ENCODE results near the gene SETMAR.

Gene SETMAR

DNA sequence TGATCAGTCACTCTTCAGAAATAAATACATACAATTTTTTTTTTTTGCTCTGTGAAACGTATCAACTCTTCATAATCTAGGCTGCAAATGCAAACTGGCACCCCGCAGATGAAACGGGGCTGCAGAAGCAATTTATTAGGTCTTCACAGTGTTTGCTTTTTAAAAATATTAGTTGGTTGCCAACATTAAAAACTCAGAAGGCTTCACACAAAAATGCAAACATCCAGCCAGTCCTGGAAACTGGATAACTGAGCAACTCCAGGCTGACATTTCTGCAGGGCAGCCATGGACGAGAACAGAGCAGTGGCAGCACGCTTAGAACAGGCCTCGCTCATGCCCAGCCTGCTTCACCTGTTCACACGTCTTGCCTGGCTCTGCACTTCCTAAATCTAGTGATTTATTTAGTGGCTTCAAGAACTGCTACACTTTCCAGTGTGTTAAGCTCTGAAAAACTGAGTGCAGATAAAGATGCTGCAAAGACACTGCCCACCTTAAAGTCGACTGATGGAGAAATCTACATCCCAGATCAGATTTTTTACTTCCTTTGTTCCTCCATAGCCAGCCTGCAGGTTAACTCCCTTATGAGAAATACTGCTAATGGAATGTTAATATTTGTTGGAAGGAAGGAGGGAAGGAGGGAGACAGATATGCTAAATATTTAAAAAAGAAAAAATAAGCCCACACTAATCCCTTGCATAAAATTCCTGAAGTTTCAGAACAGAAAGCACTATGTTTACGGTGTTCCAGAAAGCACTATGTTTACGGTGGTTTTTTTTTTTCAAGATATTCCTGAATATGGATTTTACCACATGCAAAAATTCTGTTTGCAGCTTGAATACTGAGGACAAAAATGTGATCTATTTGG is 53.6 kb downstream of the SETMAR start:
- no peak overlapping the region for H3K4me3 ChIP-seq (ENCODE audit: low read depth, low read length)

DNA sequence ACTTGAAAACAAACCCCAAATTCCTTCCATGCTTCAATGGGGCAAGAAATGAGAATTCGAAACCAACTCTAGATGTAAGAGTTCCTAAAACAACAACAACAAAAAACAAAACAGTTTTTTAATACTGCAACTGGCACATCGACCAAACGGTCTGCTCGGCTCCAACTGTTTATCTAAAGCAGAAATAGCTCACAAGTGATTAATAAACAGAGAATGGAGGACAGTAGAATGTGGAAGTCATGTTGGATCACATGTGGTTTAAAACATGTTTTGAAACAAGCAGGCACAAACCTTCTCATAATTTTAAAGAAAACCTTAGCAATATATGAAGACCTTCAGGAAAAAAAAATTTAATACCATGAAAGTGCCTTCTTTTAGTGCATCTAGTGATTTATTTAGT is 55.1 kb downstream of the SETMAR start:
- H3K4me3 ChIP-seq (ENCODE audit: low read depth, low read length), result no peak overlapping the region
- TF ChIP-seq, protein P1, sequence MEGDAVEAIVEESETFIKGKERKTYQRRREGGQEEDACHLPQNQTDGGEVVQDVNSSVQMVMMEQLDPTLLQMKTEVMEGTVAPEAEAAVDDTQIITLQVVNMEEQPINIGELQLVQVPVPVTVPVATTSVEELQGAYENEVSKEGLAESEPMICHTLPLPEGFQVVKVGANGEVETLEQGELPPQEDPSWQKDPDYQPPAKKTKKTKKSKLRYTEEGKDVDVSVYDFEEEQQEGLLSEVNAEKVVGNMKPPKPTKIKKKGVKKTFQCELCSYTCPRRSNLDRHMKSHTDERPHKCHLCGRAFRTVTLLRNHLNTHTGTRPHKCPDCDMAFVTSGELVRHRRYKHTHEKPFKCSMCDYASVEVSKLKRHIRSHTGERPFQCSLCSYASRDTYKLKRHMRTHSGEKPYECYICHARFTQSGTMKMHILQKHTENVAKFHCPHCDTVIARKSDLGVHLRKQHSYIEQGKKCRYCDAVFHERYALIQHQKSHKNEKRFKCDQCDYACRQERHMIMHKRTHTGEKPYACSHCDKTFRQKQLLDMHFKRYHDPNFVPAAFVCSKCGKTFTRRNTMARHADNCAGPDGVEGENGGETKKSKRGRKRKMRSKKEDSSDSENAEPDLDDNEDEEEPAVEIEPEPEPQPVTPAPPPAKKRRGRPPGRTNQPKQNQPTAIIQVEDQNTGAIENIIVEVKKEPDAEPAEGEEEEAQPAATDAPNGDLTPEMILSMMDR (conservative IDR thresholded peaks at IDR 0.05; ENCODE audit: low read depth, low read length), result no peak
- DNase-seq (ENCODE audit: low read depth), result no peak

More for the DNA sequence above, 53.6 kb downstream of the SETMAR start:
- TF ChIP-seq, protein P1 (conservative IDR thresholded peaks at IDR 0.05; ENCODE audit: low read depth, low read length), result no peak
- no peak for DNase-seq (ENCODE audit: low read depth)

DNA sequence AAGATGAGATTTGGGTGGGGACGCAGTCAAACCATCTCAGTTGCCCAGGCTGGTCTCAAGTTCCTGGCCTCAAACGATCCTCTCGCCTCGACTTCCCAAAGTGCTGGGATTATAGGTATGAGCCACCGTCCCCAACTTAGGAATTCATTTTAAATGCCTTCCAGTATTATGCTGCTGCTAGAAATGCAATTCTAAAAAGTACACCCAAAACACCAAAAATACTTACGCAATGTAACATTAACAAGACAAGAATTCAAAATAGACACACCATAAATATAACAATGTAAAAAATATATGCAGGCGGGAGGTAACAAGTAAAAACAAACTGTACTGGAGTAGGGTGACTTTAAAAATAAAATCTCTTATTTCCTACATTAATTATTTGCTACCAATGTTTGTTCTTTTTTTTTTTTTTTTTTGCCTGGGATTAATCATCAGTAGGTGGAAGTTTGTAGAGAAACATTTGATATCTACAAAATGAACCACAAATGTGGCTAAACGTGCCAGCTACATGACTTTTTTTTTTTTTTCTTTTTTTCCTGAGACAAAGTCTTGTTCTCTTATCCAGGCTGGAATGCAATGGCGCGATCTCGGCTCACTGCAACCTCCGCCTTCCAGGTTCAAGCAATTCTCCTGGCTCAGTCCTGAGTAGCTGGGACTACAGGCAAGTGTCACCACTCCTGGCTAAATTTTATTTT is 56.8 kb downstream of the SETMAR start:
- H3K4me3 ChIP-seq (ENCODE audit: low read depth, low read length), result no peak overlapping the region
- DNase-seq (ENCODE audit: low read depth), result no peak
- TF ChIP-seq, protein P1 (conservative IDR thresholded peaks at IDR 0.05; ENCODE audit: low read depth, low read length), result no peak

DNA sequence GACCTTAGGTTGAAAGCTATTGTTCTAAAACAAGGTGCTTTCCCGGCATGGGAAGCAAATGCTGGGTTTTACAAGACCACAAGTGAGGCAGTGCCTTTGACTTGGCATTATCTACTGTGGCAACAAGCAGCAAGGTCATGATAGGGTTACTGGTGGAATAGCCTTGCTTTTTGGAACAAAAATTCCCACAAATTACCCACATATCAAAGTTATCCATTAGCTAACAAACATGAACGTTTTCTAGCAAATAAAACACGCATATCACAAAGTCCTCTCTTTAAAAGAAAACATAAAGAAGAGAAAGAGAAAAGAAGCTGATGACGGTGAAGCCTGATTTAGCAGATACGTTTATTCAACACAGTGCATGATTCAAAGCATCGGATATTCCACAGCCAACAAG is 57.6 kb downstream of the SETMAR start:
- TF ChIP-seq, protein P1 (conservative IDR thresholded peaks at IDR 0.05; ENCODE audit: low read depth, low read length), result no peak
- DNase-seq (ENCODE audit: low read depth), result no peak
- no peak overlapping the region for H3K4me3 ChIP-seq (ENCODE audit: low read depth, low read length)

DNA sequence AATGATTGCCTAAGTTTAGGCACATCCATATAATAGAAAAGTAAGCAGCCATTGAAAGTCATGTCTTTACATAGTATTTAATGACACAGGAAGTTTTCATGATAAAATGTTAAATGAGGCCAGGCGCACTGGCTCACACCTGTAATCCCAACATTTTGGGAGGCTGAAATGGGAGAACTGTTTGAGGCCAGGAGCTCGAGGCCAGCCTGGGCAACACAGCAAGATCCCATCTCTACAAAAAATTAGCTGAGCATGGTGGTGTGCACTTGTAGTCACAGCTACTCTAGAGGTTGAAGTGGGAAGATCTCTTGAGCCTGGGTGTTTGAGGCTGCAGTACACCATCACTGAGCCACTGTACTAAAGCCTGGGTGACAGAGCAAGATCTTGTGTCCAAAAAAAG is 59.4 kb downstream of the SETMAR start:
- DNase-seq (ENCODE audit: low read depth), result no peak
- no peak overlapping the region for H3K4me3 ChIP-seq (ENCODE audit: low read depth, low read length)
- TF ChIP-seq, protein P1 (conservative IDR thresholded peaks at IDR 0.05; ENCODE audit: low read depth, low read length), result no peak
